GM18951 (cell line): ENCODE measurements around the gene CAPRIN2.

Experiments used
- POLR2A ChIP-seq: IDR thresholded peaks from 4 replicates; pipeline ENCODE4 v1.6.1; 2011; ENCODE audit warnings: mild to moderate bottlenecking; ENCODE audit not compliant: insufficient read length, insufficient read depth; ENCODE audit errors: extremely low read depth
- in situ Hi-C: fragments of 300-500 bp; cut with MboI; formaldehyde crosslinking; loops from one replicate; pipeline ENCODE4 v1.12.0; 2022; ENCODE audit warnings: low sequenced_read_pairs, mixed read lengths, inconsistent platforms; ENCODE audit not compliant: unreplicated experiment

Gene CAPRIN2

GRCh38 chr12:30679241-30679640 is 75.5 kb downstream of the CAPRIN2 start:
- TF ChIP-seq POLR2A, result no peak
- in situ Hi-C loops, result no loop called here

GRCh38 chr12:30678221-30678620 is 76.5 kb downstream of the CAPRIN2 start:
- in situ Hi-C loops, result no loop called here
- no peak for TF ChIP-seq POLR2A

DNA sequence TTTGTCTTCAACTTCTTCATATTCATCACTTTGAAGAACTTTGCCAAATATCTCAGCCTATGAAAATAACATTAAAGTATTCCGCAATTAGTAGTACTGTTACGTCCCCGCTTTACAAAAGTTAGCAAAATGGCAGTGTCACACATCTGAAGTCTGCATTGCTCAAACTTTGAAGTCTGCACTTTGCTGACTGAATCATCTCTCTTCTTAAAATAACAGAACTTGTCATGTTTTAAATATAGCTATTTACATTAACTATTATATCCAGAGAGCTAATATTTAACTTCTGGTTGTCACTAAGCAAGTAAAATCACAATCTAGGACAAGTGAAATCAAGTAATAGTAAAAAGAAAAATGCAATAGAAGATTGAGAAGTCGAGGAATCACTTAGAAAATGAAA is 93.5 kb downstream of the CAPRIN2 start:
- in situ Hi-C loops, result no loop called here
- TF ChIP-seq POLR2A, result no peak
